H1 (cell line): ENCODE results near the gene AP1M1. TPM values are rescaled to one million over a fixed set of nuclear protein-coding genes. Genes with fewer than 3 reads are reported as not detected.

Experiments
- CTCF ChIA-PET: fragments of 300-600 bp; sonication (Branson Sonifier 250); formaldehyde crosslinking; loops from one replicate; lab custom pipeline; 2021; ENCODE audit not compliant: partially characterized antibody; lab: Charles Lee
- POLR2A ChIA-PET: fragments of 300-600 bp; sonication (Branson Sonifier 250); formaldehyde crosslinking; loops from one replicate; lab custom pipeline; 2021; ENCODE audit warnings: inconsistent platforms; ENCODE audit not compliant: partially characterized antibody; lab: Charles Lee
- DNase-seq, 2 experiments: peaks; one replicate each; pipeline versions ENCODE4 v3.0.0 to v3.0.0-alpha.2; 2010 to 2022; ENCODE audit warnings: low spot score in 2 of 2, low read depth in 1 of 2, mixed read lengths in 1 of 2
- FAIRE-seq: peaks from 2 replicates; lab custom pipeline; 2011; peaks lifted over from hg19 to GRCh38; lab: Jason Lieb, UNC
- H2AFZ ChIP-seq: 2 replicates; pipeline ENCODE4 v1.8.1; 2012; ENCODE audit warnings: low read length, inconsistent platforms
- H2AK5ac ChIP-seq: 2 replicates; pipeline ENCODE4 v1.6.1; 2013; ENCODE audit warnings: low read depth, low read length
- H2BK120ac ChIP-seq: replicated peaks from 2 replicates; pipeline ENCODE3; 2013; ENCODE audit warnings: low read depth, low read length, inconsistent platforms
- H2BK12ac ChIP-seq: 2 replicates; pipeline ENCODE4 v1.6.1; 2013; ENCODE audit warnings: low read depth, low read length
- H2BK15ac ChIP-seq: 2 replicates; pipeline ENCODE4 v1.6.1; 2013; ENCODE audit warnings: low read length
- H2BK20ac ChIP-seq: 2 replicates; pipeline ENCODE4 v1.6.1; 2013; ENCODE audit warnings: low read length
- H2BK5ac ChIP-seq: 2 replicates; pipeline ENCODE4 v1.6.1; 2013; ENCODE audit warnings: low read depth, low read length
- H3K14ac ChIP-seq: 2 replicates; pipeline ENCODE4 v1.6.1; 2013; ENCODE audit warnings: inconsistent platforms; ENCODE audit not compliant: insufficient read length
- H3K18ac ChIP-seq: 2 replicates; pipeline ENCODE4 v1.6.1; 2013; ENCODE audit warnings: low read length; ENCODE audit errors: extremely low read depth
- H3K23ac ChIP-seq: 2 replicates; pipeline ENCODE4 v1.6.1; 2013; ENCODE audit warnings: inconsistent platforms; ENCODE audit not compliant: insufficient read length
- H3K23me2 ChIP-seq: 2 replicates; pipeline ENCODE4 v1.6.1; 2013; ENCODE audit warnings: low read depth, low read length
- H3K27ac ChIP-seq: 2 replicates; pipeline ENCODE4 v1.6.1; 2011; ENCODE audit warnings: low read depth, low read length, inconsistent platforms
- H3K27me3 ChIP-seq, 4 experiments: replicated peaks in 1 of 4; 1 replicate in 1 of 4; 2 replicates in 3 of 4; pipeline versions ENCODE4 v1.6.1 to v1.8.1; 2011 to 2013; ENCODE audit warnings: low read length in 3 of 4, mild to moderate bottlenecking in 3 of 4, inconsistent platforms in 2 of 4, mixed read lengths in 2 of 4, moderate library complexity in 1 of 4; ENCODE audit not compliant: control insufficient read depth in 3 of 4, insufficient read depth in 3 of 4; ENCODE audit errors: extremely low read depth in 1 of 4
- H3K36me3 ChIP-seq, 4 experiments: 2 replicates each; pipeline versions ENCODE4 v1.6.1 to v1.8.1; 2011 to 2013; ENCODE audit warnings: mild to moderate bottlenecking in 4 of 4, low read length in 3 of 4, moderate library complexity in 2 of 4, control low read depth in 1 of 4, inconsistent platforms in 1 of 4; ENCODE audit not compliant: insufficient read depth in 4 of 4, control insufficient read depth in 2 of 4
- H3K4ac ChIP-seq: replicated peaks from 2 replicates; pipeline ENCODE3; 2013; ENCODE audit warnings: low read length, low read depth, mixed read lengths, inconsistent platforms; ENCODE audit not compliant: insufficient read length
- H3K4me1 ChIP-seq, 4 experiments: replicated peaks in 1 of 4; 1 replicate in 1 of 4; 2 replicates in 3 of 4; pipeline versions ENCODE4 v1.6.1 to v1.8.1; 2011 to 2013; ENCODE audit warnings: low read length in 3 of 4, inconsistent platforms in 2 of 4, mixed read lengths in 1 of 4; ENCODE audit not compliant: insufficient read depth in 4 of 4, control insufficient read depth in 3 of 4
- H3K4me2 ChIP-seq, 2 experiments: 2 replicates each; pipeline versions ENCODE4 v1.6.1 to v1.8.1; 2011 to 2013; ENCODE audit warnings: low read depth in 2 of 2, low read length in 2 of 2, control low read depth in 1 of 2, inconsistent platforms in 1 of 2, mild to moderate bottlenecking in 1 of 2; ENCODE audit not compliant: insufficient read depth in 1 of 2
- H3K4me3 ChIP-seq, 4 experiments: fragments of 200-600, 300-600 bp in 1 of 4; sonication (generic), shearing (Covaris generic), sonication (Bioruptor Twin) in 1 of 4; 2 replicates each; pipeline versions ENCODE4 v1.5.1 to v1.8.1; 2011 to 2016; ENCODE audit warnings: low read length in 4 of 4, low read depth in 3 of 4, control low read depth in 2 of 4, inconsistent platforms in 2 of 4, mild to moderate bottlenecking in 2 of 4, mixed read lengths in 1 of 4, moderate library complexity in 1 of 4; ENCODE audit not compliant: insufficient read depth in 2 of 4; ENCODE audit errors: extremely low read depth in 1 of 4
- H3K56ac ChIP-seq: replicated peaks from 2 replicates; pipeline ENCODE3; 2013; ENCODE audit warnings: low read depth, mild to moderate bottlenecking, mixed read lengths, low read length, inconsistent platforms; ENCODE audit not compliant: insufficient read length
- H3K79me1 ChIP-seq: 2 replicates; pipeline ENCODE4 v1.6.1; 2013; ENCODE audit warnings: low read depth, low read length, control low read depth
- H3K79me2 ChIP-seq, 2 experiments: 2 replicates each; pipeline versions ENCODE4 v1.6.1 to v1.8.1; 2012 to 2013; ENCODE audit warnings: low read length in 2 of 2, mild to moderate bottlenecking in 2 of 2, inconsistent platforms in 1 of 2; ENCODE audit not compliant: insufficient read depth in 2 of 2, control insufficient read depth in 1 of 2
- H3K9ac ChIP-seq, 4 experiments: replicated peaks in 1 of 4; 1 replicate in 1 of 4; 2 replicates in 3 of 4; pipeline versions ENCODE4 v1.6.1 to v1.8.1; 2011 to 2013; ENCODE audit warnings: low read depth in 3 of 4, low read length in 3 of 4, control low read depth in 2 of 4, mild to moderate bottlenecking in 2 of 4, moderate library complexity in 2 of 4, inconsistent platforms in 1 of 4; ENCODE audit errors: extremely low read depth in 1 of 4
- H3K9me3 ChIP-seq, 2 experiments: 2 replicates each; pipeline versions ENCODE4 v1.6.1 to v1.8.1; 2012 to 2013; ENCODE audit warnings: mild to moderate bottlenecking in 2 of 2, moderate library complexity in 2 of 2, control low read depth in 1 of 2, inconsistent platforms in 1 of 2, low read depth in 1 of 2, low read length in 1 of 2, mixed read lengths in 1 of 2; ENCODE audit not compliant: insufficient read depth in 2 of 2
- H4K20me1 ChIP-seq, 2 experiments: replicated peaks in 1 of 2; 2 replicates each; pipeline versions ENCODE3 to v1.8.1; 2011 to 2013; ENCODE audit warnings: inconsistent platforms in 2 of 2, low read length in 2 of 2, mild to moderate bottlenecking in 1 of 2; ENCODE audit not compliant: insufficient read depth in 2 of 2, control insufficient read depth in 1 of 2
- H4K5ac ChIP-seq: 2 replicates; pipeline ENCODE4 v1.6.1; 2013; ENCODE audit warnings: low read length, low read depth, mixed read lengths, inconsistent platforms; ENCODE audit not compliant: insufficient read length
- H4K8ac ChIP-seq: 2 replicates; pipeline ENCODE4 v1.8.0; 2013; ENCODE audit warnings: mild to moderate bottlenecking, moderate library complexity, low read length, inconsistent platforms; ENCODE audit not compliant: insufficient read depth; ENCODE audit errors: extremely low read depth
- H4K91ac ChIP-seq: replicated peaks from 2 replicates; pipeline ENCODE3; 2013; ENCODE audit warnings: low read length, mixed read lengths, inconsistent platforms; ENCODE audit not compliant: insufficient read length
- BACH1 ChIP-seq: IDR thresholded peaks from 2 replicates; pipeline ENCODE4 v1.6.1; 2012; ENCODE audit warnings: low read length, improper control_type of control experiment
- CREB1 ChIP-seq: IDR thresholded peaks from 2 replicates; pipeline ENCODE4 v1.6.1; 2012; ENCODE audit warnings: inconsistent platforms
- EP300 ChIP-seq, 2 experiments: IDR thresholded peaks; 1 replicate in 1 of 2; 2 replicates in 1 of 2; pipeline ENCODE4 v1.6.1; 2011 to 2012; ENCODE audit warnings: low read depth in 2 of 2, low read length in 2 of 2, mild to moderate bottlenecking in 2 of 2, borderline replicate concordance in 1 of 2, inconsistent platforms in 1 of 2, moderate library complexity in 1 of 2
- GTF2F1 ChIP-seq: IDR thresholded peaks from 2 replicates; pipeline ENCODE4 v1.6.1; 2012; ENCODE audit warnings: low read depth, low read length, improper control_type of control experiment, borderline replicate concordance
- KDM4A ChIP-seq: IDR thresholded peaks from one replicate; pipeline ENCODE4 v1.7.1; 2012; ENCODE audit warnings: low read depth, mild to moderate bottlenecking, moderate library complexity, low read length, inconsistent platforms; ENCODE audit not compliant: severe bottlenecking
- PHF8 ChIP-seq: fragments of 200-600 bp; sonication (generic); conservative IDR thresholded peaks from 2 replicates; pipeline ENCODE4 v1.7.1; 2012; ENCODE audit warnings: low read depth, mild to moderate bottlenecking, inconsistent platforms, low read length, moderate library complexity
- POLR2A ChIP-seq, 2 experiments: IDR thresholded peaks; 1 replicate in 1 of 2; 2 replicates in 1 of 2; pipeline ENCODE4 v1.6.1; 2011; ENCODE audit warnings: low read depth in 2 of 2, low read length in 2 of 2, mild to moderate bottlenecking in 2 of 2; ENCODE audit errors: control extremely low read depth in 1 of 2
- POLR2AphosphoS5 ChIP-seq: IDR thresholded peaks from 2 replicates; pipeline ENCODE4 v1.6.1; 2011; ENCODE audit warnings: low read depth, low read length
- RBBP5 ChIP-seq: IDR thresholded peaks from 2 replicates; pipeline ENCODE4 v1.7.1; 2012; ENCODE audit warnings: low read depth, mild to moderate bottlenecking, inconsistent platforms, low read length, moderate library complexity, borderline replicate concordance
- SIRT6 ChIP-seq: IDR thresholded peaks from one replicate; pipeline ENCODE4 v1.7.1; 2012; ENCODE audit warnings: low read length, inconsistent platforms
- SUZ12 ChIP-seq: fragments of 200-600 bp; sonication (generic); IDR thresholded peaks from 2 replicates; pipeline ENCODE4 v1.6.1; 2012; ENCODE audit warnings: mild to moderate bottlenecking, inconsistent platforms, low read length, moderate library complexity, mixed read lengths
- YY1 ChIP-seq: IDR thresholded peaks from 2 replicates; pipeline ENCODE4 v1.6.1; 2011; ENCODE audit warnings: low read depth, mild to moderate bottlenecking, low read length
- ZNF274 ChIP-seq: IDR thresholded peaks from 2 replicates; pipeline ENCODE4 v1.7.0; 2012; ENCODE audit warnings: low read length, borderline replicate concordance; ENCODE audit errors: extremely low read depth
- WGBS, 2 experiments: shearing (Covaris generic) in 1 of 2; methylation state at CpG; one replicate each; pipeline versions ENCODE4 v1.1.6 to v1.1.7; 2013 to 2015; ENCODE audit warnings: low lambda C conversion rate in 2 of 2, mixed read lengths in 2 of 2, inconsistent platforms in 1 of 2, low coverage in 1 of 2, missing lambda C conversion rate in 1 of 2; ENCODE audit not compliant: insufficient replicate concordance in 2 of 2, insufficient coverage in 1 of 2, insufficient read length in 1 of 2; ENCODE audit errors: extremely low coverage in 1 of 2, missing lambda C conversion rate in 1 of 2; 5-methylcytosine and 5-hydroxymethylcytosine counted together
- polyA plus RNA-seq, 7 experiments: library from polyadenylated mRNA; depleted of rRNA in 3 of 7; stranded (reverse) in 5 of 7; unstranded in 2 of 7; fragments of >200 nt in 5 of 7; fragments of 200-250 nt in 2 of 7; gene quantifications; 1 replicate in 5 of 7; 2 replicates in 1 of 7; 4 replicates in 1 of 7; pipeline versions ENCODE4 v1.2.1 to v1.2.3, GENCODE V29; 2011 to 2013; ENCODE audit warnings: missing spikeins in 2 of 7, mixed read lengths in 2 of 7
- total RNA-seq: library from RNA; stranded (reverse); fragmentation: NEBNext Ultra II Directional; extraction: Animal tissue kit (Norgen Biotek cat#: 25700); gene quantifications from 2 replicates; pipeline ENCODE4 v1.2.1, GENCODE V29; 2021

AP1M1 gene
- total and polyA plus RNA-seq, 2 of the 8 experiments (the other 6 are each of a cell fraction or from before 2014, with no cell fraction given) = 30.9 to 37.5 TPM

- no peak for FAIRE-seq
- ChIA-PET CTCF (interaction anchor here (1.0 to 1.7 kb wide), 3 partner anchors 90 to 134 kb away, joined by 3 to 6 read pairs (median 4); no protein-coding TSS in a partner anchor), POLR2A (no interaction called here)
- peak overlapping the region; percentile 20; the same call in 1 of the 2 replicates for H2BK15ac ChIP-seq
- peak overlapping the region; percentile 13 for H3K4ac ChIP-seq
- H2BK5ac ChIP-seq = peak overlapping the region; percentile 26; the same call in 1 of the 2 replicates
- no peak overlapping the region for H4K5ac ChIP-seq
- no peak overlapping the region for H3K23ac ChIP-seq
- no peak overlapping the region for H3K14ac ChIP-seq
- H3K18ac ChIP-seq = peak overlapping the region; percentile 38; the same call in 1 of the 2 replicates
- H3K4me2 ChIP-seq = no peak overlapping the region
- no peak overlapping the region; the same call in 1 of the 2 replicates for H2AFZ ChIP-seq
- H2BK120ac ChIP-seq = peak overlapping the region; percentile 4
- no peak for DNase-seq
- no peak overlapping the region for H2BK20ac ChIP-seq
- H4K91ac ChIP-seq = no peak overlapping the region
- no peaks in the 10 kb centered on the region for H3K9me3 ChIP-seq
- no peaks in the 10 kb centered on the region; a peak in 1 of 8 replicates for H3K36me3 ChIP-seq
- H3K4me3 ChIP-seq = no peak overlapping the region
- H3K4me1 ChIP-seq = no peaks in the 10 kb centered on the region
- no peak overlapping the region; the same call in 1 of the 2 replicates for H3K27ac ChIP-seq
- no peaks in the 10 kb centered on the region for H3K27me3 ChIP-seq
- H3K23me2 ChIP-seq = peaks cover 11% of the 10 kb centered on the region
- 89% methylated on average over 23 of the region's 23 CpGs; no CpG with 5 or more reads in 1 of the 2 experiments for WGBS, 2 experiments
- H3K79me1 ChIP-seq = no peaks in the 10 kb centered on the region
- peak overlapping the region; percentile 79 for H3K56ac ChIP-seq
- peaks cover 0 to 7% of the 10 kb centered on the region in 2 experiments for H4K20me1 ChIP-seq
- H2AK5ac ChIP-seq = peak overlapping the region; percentile 98
- H3K79me2 ChIP-seq = peaks cover 0 to 3% of the 10 kb centered on the region in 2 experiments; a peak in 1 of 4 replicates
- no peak overlapping the region for H4K8ac ChIP-seq
- peak overlapping the region; percentile 93 for H2BK12ac ChIP-seq
- no peak overlapping the region; a peak in 1 of 7 replicates for H3K9ac ChIP-seq
- TF ChIP-seq POLR2A (IDR thresholded peaks at IDR 0.05; ENCODE audit: control extremely low read depth in 1 of 2, low read depth in 2 of 2, low read length in 2 of 2) (no peak), KDM4A (no peak), SIRT6 (no peak), ZNF274 (no peak), PHF8 (no peak), YY1 (no peak), GTF2F1 (no peak), POLR2AphosphoS5 (no peak), EP300 (IDR thresholded peaks at IDR 0.05; ENCODE audit: borderline replicate concordance in 1 of 2, low read depth in 2 of 2, low read length in 2 of 2) (no peak), BACH1 (no peak), RBBP5 (no peak), CREB1 (no peak), SUZ12 (no peak)
Measured at GRCh38 chr19:16252459-16253205, 54.9 kb downstream of the AP1M1 start.
